Panc1 (cell line): Measurements from ENCODE around the gene PITRM1. TPM values are rescaled to one million over a fixed set of nuclear protein-coding genes. Genes with fewer than 3 reads are reported as not detected.

ENCODE experiments used
- ATAC-seq: fragments of 200-7000 bp; cut with Tn5 transposase; 2 replicates; pipeline ENCODE4 v1.9.1; 2020; ENCODE audit warnings: mild to moderate bottlenecking, moderate library complexity
- BruUV-seq: library from RNA; stranded (reverse); fragments of 400-500 nt; replicated peaks from 2 replicates; lab custom pipeline; 2021; lab: Mats Ljungman, UMichigan
- CTCF ChIA-PET: fragments of 300-600 bp; sonication (Branson Sonifier 250); formaldehyde crosslinking; loops from one replicate; lab custom pipeline; 2022; ENCODE audit warnings: antibody characterized with exemption; lab: Charles Lee
- POLR2A ChIA-PET: fragments of 300-600 bp; sonication (Branson Sonifier 250); formaldehyde crosslinking; loops from one replicate; lab custom pipeline; 2022; ENCODE audit warnings: antibody characterized with exemption; lab: Charles Lee
- DNase-seq: peaks from one replicate; pipeline ENCODE4 v3.0.0-alpha.2; 2010; ENCODE audit warnings: low read depth, low spot score
- H3K27ac ChIP-seq: 2 replicates; pipeline ENCODE4 v1.5.1; 2011; ENCODE audit warnings: mild to moderate bottlenecking, low read length, inconsistent platforms
- H3K27me3 ChIP-seq: fragments of 200-500 bp; sonication (Bioruptor generic); 2 replicates; pipeline ENCODE4 v1.6.0; 2014; ENCODE audit warnings: low read length, inconsistent platforms; ENCODE audit not compliant: control insufficient read depth, insufficient read depth
- H3K36me3 ChIP-seq: fragments of 200-500 bp; sonication (Bioruptor generic); 2 replicates; pipeline ENCODE4 v1.5.1; 2014; ENCODE audit warnings: inconsistent platforms, mild to moderate bottlenecking, low read length, moderate library complexity; ENCODE audit not compliant: control insufficient read depth, insufficient read depth
- H3K4me1 ChIP-seq: 2 replicates; pipeline ENCODE4 v1.5.1; 2011; ENCODE audit warnings: inconsistent platforms, mild to moderate bottlenecking, low read length, moderate library complexity; ENCODE audit not compliant: control insufficient read depth, insufficient read depth
- H3K4me3 ChIP-seq, 2 experiments: 2 replicates each; pipeline ENCODE4 v1.5.1; 2011 to 2012; ENCODE audit warnings: low read depth in 2 of 2, low read length in 2 of 2, mild to moderate bottlenecking in 2 of 2, inconsistent platforms in 1 of 2, moderate library complexity in 1 of 2
- H3K9me3 ChIP-seq: fragments of 200-500 bp; sonication (Bioruptor generic); 2 replicates; pipeline ENCODE4 v1.5.1; 2014; ENCODE audit warnings: low read depth, mild to moderate bottlenecking, inconsistent platforms, low read length, moderate library complexity; ENCODE audit not compliant: control insufficient read depth, insufficient read depth
- CTCF ChIP-seq: fragments of 450-650 bp; IDR thresholded peaks from 2 replicates; pipeline ENCODE4 v1.5.1; 2017; ENCODE audit warnings: mild to moderate bottlenecking
- POLR2AphosphoS5 ChIP-seq: IDR thresholded peaks from 2 replicates; pipeline ENCODE4 v1.6.1; 2012; ENCODE audit warnings: mild to moderate bottlenecking, low read depth, low read length, moderate library complexity
- REST ChIP-seq, 2 experiments: IDR thresholded peaks; 2 replicates each; pipeline ENCODE4 v1.6.1; 2011 to 2012; ENCODE audit warnings: low read depth in 2 of 2, control low read depth in 1 of 2, low read length in 1 of 2, mild to moderate bottlenecking in 1 of 2, moderate library complexity in 1 of 2; ENCODE audit not compliant: insufficient read depth in 1 of 2
- SIN3A ChIP-seq: IDR thresholded peaks from 2 replicates; pipeline ENCODE4 v1.6.1; 2012; ENCODE audit warnings: low read depth, mild to moderate bottlenecking, low read length, moderate library complexity, borderline replicate concordance; ENCODE audit not compliant: insufficient read depth
- TCF7L2 ChIP-seq: IDR thresholded peaks from 2 replicates; pipeline ENCODE4 v1.6.1; 2011; ENCODE audit warnings: mild to moderate bottlenecking, low read depth, low read length, inconsistent platforms
- in situ Hi-C: cut with HindIII; loops from 2 replicates; pipeline ENCODE4 v1.10.0; 2016; ENCODE audit warnings: low sequenced_read_pairs, low pct_unique_long_range_greater_than_20kb
- intact Hi-C: fragments of 100-400 bp; cut with micrococcal nuclease; formaldehyde crosslinking; loops from one replicate; pipeline ENCODE4 v1.10.0; 2022; ENCODE audit not compliant: unreplicated experiment
- total RNA-seq: library from RNA; stranded (reverse); gene quantifications from one replicate; pipeline ENCODE4 v1.2.1, GENCODE V29; 2021; ENCODE audit not compliant: unreplicated experiment

The PITRM1 gene
- total RNA-seq, 1 experiment from 2014 or later = 63.5 TPM

GRCh38 chr10:3195726-3196125 lies 23.1 kb upstream of the PITRM1 start:
- in situ Hi-C loops = no loop called here
- ATAC-seq = no peak
- Histone ChIP-seq H3K4me1 (peaks cover 13% of the 10 kb centered on the region), H3K27me3 (no peaks in the 10 kb centered on the region), H3K4me3 (no peak overlapping the region), H3K9me3 (no peaks in the 10 kb centered on the region), H3K36me3 (no peaks in the 10 kb centered on the region), H3K27ac (peak overlapping the region; percentile 48; the same call in 1 of the 2 replicates)
- TF ChIP-seq SIN3A = no peak
- no peak for TF ChIP-seq REST (IDR thresholded peaks at IDR 0.05; ENCODE audit: insufficient read depth in 1 of 2, low read depth in 2 of 2, low read length in 1 of 2)
- TF ChIP-seq POLR2AphosphoS5 = no peak
- no peak for TF ChIP-seq CTCF
- no peak for TF ChIP-seq TCF7L2
- BruUV-seq = no TSS peak
- ChIA-PET POLR2A (interaction anchor here (0.6 kb wide), 1 partner anchor 711 kb away, joined by 3 read pairs; no protein-coding TSS in a partner anchor), CTCF (interaction anchor here (0.7 kb wide), 1 partner anchor 1672 kb away, joined by 6 read pairs; no protein-coding TSS in a partner anchor)
- intact Hi-C loops = loop anchor here (5.0 kb wide), 1 partner anchor 587 kb away; no protein-coding TSS in a partner anchor
- no peak for DNase-seq

- DNase-seq (no peak), ATAC-seq (no peak)
- BruUV-seq = no TSS peak
- POLR2A ChIA-PET = interaction anchor here (0.6 kb wide), 1 partner anchor 712 kb away, joined by 3 read pairs; no protein-coding TSS in a partner anchor
- Histone ChIP-seq H3K27ac (no peak overlapping the region; the same call in 1 of the 2 replicates), H3K27me3 (no peaks in the 10 kb centered on the region), H3K4me3 (no peak overlapping the region), H3K9me3 (no peaks in the 10 kb centered on the region), H3K4me1 (peaks cover 13% of the 10 kb centered on the region), H3K36me3 (no peaks in the 10 kb centered on the region)
- intact Hi-C loops (loop anchor here (5.0 kb wide), 1 partner anchor 587 kb away; no protein-coding TSS in a partner anchor), in situ Hi-C loops (no loop called here)
- TF ChIP-seq REST (IDR thresholded peaks at IDR 0.05; ENCODE audit: insufficient read depth in 1 of 2, low read depth in 2 of 2, low read length in 1 of 2) (no peak), TCF7L2 (no peak), POLR2AphosphoS5 (no peak), SIN3A (no peak), CTCF (no peak)
- CTCF ChIA-PET = interaction anchor here (0.7 kb wide), 1 partner anchor 1571 kb away, joined by 4 read pairs; no protein-coding TSS in a partner anchor
These were observed 22.7 kb upstream of the PITRM1 start for GRCh38 chr10:3195286-3195685.
